SH-SY5Y (cell line): Measurements from ENCODE around the gene ANTXR1.

Source experiments
- GATA2 ChIP-seq: IDR thresholded peaks from 2 replicates; pipeline ENCODE4 v1.6.1; 2011; ENCODE audit warnings: mild to moderate bottlenecking, low read depth, low read length
- GATA3 ChIP-seq: IDR thresholded peaks from 2 replicates; pipeline ENCODE4 v1.6.1; 2011; ENCODE audit warnings: low read depth, mild to moderate bottlenecking, low read length, moderate library complexity

DNA sequence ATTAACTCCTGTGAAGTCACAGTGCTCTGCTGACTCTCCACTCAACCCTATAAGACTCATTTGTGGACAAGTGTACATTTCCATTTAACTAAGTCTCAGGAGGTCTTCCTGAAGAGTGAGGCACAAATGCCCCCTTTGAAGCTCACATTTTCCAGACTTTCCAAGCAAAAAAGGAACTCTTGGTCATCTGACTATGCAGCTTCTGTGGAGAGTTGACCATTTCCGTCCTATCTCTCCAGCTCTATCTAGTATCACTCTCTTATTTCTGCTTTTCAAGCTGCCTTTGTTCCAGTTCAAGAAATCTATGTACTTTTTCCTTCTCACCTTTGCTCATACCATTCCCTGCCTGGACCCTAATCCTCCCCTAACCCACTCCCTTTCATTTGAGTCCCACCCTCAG is 77.0 kb downstream of the ANTXR1 start:
- TF ChIP-seq GATA2 (no peak), GATA3 (no peak)
